Memory B cell (primary cell): Measurements from ENCODE around the gene TRIM51.
"Not testable (repeated sequence)": the region's sequence is repeated elsewhere in the genome, so short reads cannot be mapped to it uniquely, and the experiment has no call there.

ENCODE experiments used
- ATAC-seq: fragments of 150-1000 bp; cut with Tn5 transposase; 2 replicates; pipeline ENCODE4 v1.10.0; 2021; ENCODE audit warnings: low read depth, mild to moderate bottlenecking, moderate library complexity
- DNase-seq, 2 donors: peaks; one replicate each; pipeline ENCODE4 v3.0.0; 2022; ENCODE audit warnings: low spot score in 2 of 2
- H3K27ac Mint-ChIP-seq: one replicate; pipeline ENCODE4 v1.8.0; 2022; ENCODE audit warnings: mild to moderate bottlenecking, moderate library complexity, mixed read lengths
- H3K27me3 Mint-ChIP-seq: one replicate; pipeline ENCODE4 v1.8.0; 2022; ENCODE audit warnings: mixed read lengths
- H3K36me3 Mint-ChIP-seq: one replicate; pipeline ENCODE4 v1.8.0; 2022; ENCODE audit warnings: mild to moderate bottlenecking, mixed read lengths
- H3K4me1 Mint-ChIP-seq: one replicate; pipeline ENCODE4 v1.8.0; 2022; ENCODE audit warnings: mixed read lengths
- H3K4me3 Mint-ChIP-seq: one replicate; pipeline ENCODE4 v1.8.0; 2022; ENCODE audit warnings: mild to moderate bottlenecking, moderate library complexity, mixed read lengths
- H3K9me3 Mint-ChIP-seq: one replicate; pipeline ENCODE4 v1.8.0; 2022; ENCODE audit warnings: mixed read lengths

Gene TRIM51, protein sequence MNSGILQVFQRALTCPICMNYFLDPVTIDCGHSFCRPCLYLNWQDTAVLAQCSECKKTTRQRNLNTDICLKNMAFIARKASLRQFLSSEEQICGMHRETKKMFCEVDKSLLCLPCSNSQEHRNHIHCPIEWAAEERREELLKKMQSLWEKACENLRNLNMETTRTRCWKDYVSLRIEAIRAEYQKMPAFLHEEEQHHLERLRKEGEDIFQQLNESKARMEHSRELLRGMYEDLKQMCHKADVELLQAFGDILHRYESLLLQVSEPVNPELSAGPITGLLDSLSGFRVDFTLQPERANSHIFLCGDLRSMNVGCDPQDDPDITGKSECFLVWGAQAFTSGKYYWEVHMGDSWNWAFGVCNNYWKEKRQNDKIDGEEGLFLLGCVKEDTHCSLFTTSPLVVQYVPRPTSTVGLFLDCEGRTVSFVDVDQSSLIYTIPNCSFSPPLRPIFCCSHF

DNA sequence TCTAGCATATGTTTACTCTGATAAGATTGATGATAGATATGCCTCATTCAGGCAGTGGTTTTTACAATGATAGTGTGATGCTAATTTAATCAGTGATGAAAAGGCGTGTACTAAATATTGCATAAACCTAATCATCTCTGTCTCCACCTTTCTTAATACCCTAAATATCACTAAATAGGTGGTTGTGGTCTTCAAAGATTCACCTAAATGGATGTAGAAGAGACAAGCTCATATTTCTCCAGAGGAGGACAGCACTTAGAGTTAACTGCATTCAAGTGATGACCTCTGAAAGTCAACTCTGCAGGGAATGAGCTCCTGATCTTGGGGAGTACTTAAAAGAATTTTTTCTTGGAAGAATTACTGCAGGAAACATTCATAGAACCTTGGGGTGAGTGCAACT, at the start of gene TRIM51:
TRIM51 (plus strand) TSS at position 301 of the 400 bp plus-strand sequence. CDS start 2,132 bp downstream, outside the sequence.
- DNase-seq, H3K36me3 Mint-ChIP-seq, H3K4me1 Mint-ChIP-seq, ATAC-seq, H3K27me3 Mint-ChIP-seq, H3K27ac Mint-ChIP-seq, H3K9me3 Mint-ChIP-seq, H3K4me3 Mint-ChIP-seq: not testable (repeated sequence)

DNA sequence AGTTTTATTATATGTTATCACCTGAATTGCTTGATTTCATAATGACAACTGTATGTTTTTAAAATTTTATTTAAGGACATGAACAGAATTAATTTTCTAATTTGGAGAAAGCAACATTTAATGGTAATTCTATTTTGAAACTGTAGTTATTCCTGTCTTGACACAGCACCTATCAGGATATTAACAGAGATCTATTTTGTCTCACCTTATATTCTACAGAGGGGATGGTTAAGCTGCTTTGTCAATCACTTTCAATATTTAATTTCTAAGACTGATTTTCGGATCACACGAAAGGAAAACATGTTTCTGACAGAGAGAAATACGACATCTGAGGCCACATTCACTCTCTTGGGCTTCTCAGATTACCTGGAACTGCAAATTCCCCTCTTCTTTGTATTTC, 44.6 kb upstream of the TRIM51 start, which contains the start of gene OR5D16:
OR5D16 (plus strand) TSS at position 301 of the 400 bp plus-strand sequence; CDS start at position 301, 0 bp downstream.
- Mint-ChIP-seq H3K4me3 (no peak within 1 kb of the TSS), H3K9me3 (peaks cover 7% of the 10 kb centered on the region), H3K36me3 (no peaks in the 10 kb centered on the region), H3K4me1 (no peaks in the 10 kb centered on the region), H3K27me3 (no peaks in the 10 kb centered on the region), H3K27ac (no peak within 1 kb of the TSS)
- DNase-seq (no peak), ATAC-seq (no peak)

DNA sequence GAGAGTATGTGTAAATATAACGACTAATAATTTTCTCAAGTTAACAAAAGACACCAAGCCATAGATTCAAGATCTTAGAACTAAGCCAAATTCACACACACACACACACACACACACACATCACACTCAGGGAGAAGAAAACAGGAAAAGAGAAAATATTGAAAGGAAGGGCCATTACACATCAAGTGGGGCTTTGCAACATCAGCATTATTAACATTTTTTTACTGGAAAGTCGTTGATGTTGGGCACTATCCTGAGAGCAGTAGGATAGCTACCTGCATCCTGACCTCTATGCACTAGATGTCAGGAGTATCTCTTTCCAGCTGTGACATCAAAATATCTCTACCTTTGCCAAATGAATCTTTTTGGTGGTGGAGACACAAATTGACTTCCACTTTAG, 35.6 kb upstream of the TRIM51 start:
- no peak overlapping the region for H3K27ac Mint-ChIP-seq
- DNase-seq (no peak), ATAC-seq (no peak)
- peaks cover 2% of the 10 kb centered on the region for H3K9me3 Mint-ChIP-seq
- no peaks in the 10 kb centered on the region for H3K4me1 Mint-ChIP-seq
- no peaks in the 10 kb centered on the region for H3K36me3 Mint-ChIP-seq
- H3K27me3 Mint-ChIP-seq = no peaks in the 10 kb centered on the region
- H3K4me3 Mint-ChIP-seq = no peak overlapping the region

DNA sequence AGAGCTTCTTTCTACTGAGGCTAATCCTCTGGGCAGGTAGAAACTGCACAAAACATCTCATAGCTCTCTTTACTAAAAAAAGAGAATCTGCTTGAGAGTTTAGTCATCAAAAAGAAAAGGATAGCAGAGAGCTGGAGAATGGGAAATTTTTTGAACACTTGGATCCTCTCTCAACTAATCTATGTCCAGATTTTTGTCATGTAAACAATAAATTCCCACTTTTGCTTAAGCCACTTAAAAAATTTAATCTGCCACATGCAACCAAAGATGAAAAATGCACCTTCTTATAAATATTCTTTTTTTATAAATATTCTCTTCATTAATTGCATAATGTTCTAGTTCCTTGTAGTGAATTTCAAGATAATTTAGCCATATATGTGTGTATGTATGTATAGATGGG, 34.1 kb upstream of the TRIM51 start:
- no peaks in the 10 kb centered on the region for H3K4me1 Mint-ChIP-seq
- no peak overlapping the region for H3K4me3 Mint-ChIP-seq
- peaks cover 5% of the 10 kb centered on the region for H3K9me3 Mint-ChIP-seq
- no peak overlapping the region for H3K27ac Mint-ChIP-seq
- H3K36me3 Mint-ChIP-seq = no peaks in the 10 kb centered on the region
- H3K27me3 Mint-ChIP-seq = no peaks in the 10 kb centered on the region
- DNase-seq = no peak
- ATAC-seq = no peak

DNA sequence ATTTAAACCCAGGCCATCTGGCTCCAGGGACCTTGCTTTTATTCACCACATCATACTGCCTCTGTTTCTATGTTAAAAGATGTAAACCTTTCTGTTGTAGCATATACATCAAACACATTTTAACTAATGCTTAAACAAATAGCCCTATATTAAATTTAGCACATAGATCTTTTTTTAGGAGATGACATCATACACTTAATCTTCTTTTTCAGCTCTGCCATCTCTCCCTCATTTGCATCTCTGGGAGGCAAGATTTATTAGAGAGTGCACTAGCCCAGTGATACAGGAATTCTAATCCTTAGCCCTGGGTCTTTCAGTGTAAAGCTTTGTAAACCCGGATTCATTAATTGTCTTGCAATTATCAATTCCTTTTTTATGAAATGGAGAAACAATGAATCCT, 31.0 kb upstream of the TRIM51 start:
- Mint-ChIP-seq H3K36me3 (no peaks in the 10 kb centered on the region), H3K9me3 (peaks cover 7% of the 10 kb centered on the region), H3K4me3 (no peak overlapping the region), H3K4me1 (no peaks in the 10 kb centered on the region), H3K27ac (no peak overlapping the region), H3K27me3 (no peaks in the 10 kb centered on the region)
- ATAC-seq (no peak), DNase-seq (no peak)

DNA sequence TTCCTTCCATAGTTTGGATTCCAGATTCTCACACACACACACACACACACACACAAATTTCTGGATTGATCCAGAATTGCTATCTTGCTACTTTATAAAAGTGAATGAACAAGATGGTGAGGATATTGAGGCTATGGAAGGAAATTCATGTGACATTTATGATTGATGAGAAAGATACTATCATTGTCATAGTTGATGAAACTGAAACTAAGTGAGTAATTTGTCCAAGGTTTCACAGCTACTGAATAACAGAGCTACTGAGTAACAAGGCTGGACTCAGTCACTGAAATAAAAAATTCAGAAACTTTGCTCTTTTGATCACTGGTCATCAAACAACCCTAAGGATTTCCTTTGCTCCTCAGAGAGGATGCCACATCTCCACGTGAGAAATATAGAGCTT, 28.4 kb upstream of the TRIM51 start:
- ATAC-seq = no peak
- Mint-ChIP-seq H3K27ac (no peak overlapping the region), H3K27me3 (no peaks in the 10 kb centered on the region), H3K4me1 (no peaks in the 10 kb centered on the region), H3K4me3 (no peak overlapping the region), H3K9me3 (peaks cover 7% of the 10 kb centered on the region), H3K36me3 (no peaks in the 10 kb centered on the region)
- DNase-seq = no peak

DNA sequence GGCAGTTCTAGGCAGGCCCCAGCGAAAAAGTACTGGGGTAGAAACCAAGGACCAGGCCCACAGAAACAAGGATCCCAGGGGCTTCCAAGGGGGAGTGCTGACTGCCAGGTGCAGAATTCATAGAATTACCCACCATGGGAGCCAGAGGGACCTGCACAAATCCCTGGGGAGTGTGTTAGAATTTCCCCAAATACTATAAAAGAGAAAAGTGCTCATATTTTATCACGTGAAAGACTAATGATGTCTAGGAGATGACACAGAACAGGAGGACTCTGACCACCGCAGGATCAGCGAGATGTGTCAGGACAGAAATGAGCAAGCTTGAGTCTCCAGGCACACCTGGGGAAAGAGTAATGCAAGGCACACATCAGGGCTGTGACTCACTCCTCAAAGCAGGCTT, 15.7 kb upstream of the TRIM51 start:
- H3K27me3 Mint-ChIP-seq, H3K27ac Mint-ChIP-seq, H3K36me3 Mint-ChIP-seq, H3K4me3 Mint-ChIP-seq, DNase-seq, H3K9me3 Mint-ChIP-seq, H3K4me1 Mint-ChIP-seq, ATAC-seq: not testable (repeated sequence)

DNA sequence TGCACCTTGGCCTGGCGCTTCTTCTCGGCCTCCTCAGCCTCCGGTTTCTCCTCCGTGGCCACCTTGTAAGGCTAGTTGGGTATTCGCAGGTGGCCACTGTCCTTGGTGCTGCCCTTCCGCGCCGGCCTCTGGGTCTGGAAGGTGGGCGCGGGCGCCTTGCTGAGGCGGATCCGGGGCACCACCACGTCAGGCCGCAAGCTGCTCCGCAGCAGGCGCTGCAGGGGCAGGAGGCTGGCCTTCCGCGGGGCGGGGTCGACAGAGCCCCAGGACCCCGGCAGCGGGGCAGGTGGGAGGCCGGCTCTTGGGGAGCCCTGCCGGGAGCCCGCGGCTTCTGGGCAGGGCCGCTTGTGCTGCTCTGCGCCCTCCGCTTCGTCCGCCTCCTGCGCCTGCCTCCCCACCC, 10.4 kb upstream of the TRIM51 start:
- DNase-seq, H3K4me1 Mint-ChIP-seq, ATAC-seq, H3K27me3 Mint-ChIP-seq, H3K27ac Mint-ChIP-seq, H3K9me3 Mint-ChIP-seq, H3K4me3 Mint-ChIP-seq, H3K36me3 Mint-ChIP-seq: not testable (repeated sequence)

DNA sequence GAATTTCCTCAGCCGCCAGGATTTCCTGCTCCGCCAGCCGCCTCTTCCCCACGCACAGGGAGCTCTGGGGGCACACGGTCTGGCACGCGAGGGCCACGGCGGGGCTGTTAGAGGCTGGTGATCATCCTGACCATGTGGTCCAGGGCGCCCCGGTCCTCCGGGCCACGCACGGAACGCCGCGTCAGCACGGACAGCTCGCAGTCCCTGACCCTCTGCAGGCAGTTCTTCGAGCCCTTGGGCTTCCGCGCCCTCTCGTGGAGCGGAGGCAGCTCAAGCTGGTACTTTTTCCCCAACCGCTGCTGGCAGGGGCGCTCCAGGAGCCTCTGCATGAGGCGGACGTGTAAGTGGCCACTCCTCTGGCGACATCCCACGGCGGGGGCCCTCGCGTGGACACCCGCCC, 10.0 kb upstream of the TRIM51 start:
- not testable (repeated sequence) for DNase-seq, ATAC-seq, H3K4me1 Mint-ChIP-seq, H3K27me3 Mint-ChIP-seq, H3K4me3 Mint-ChIP-seq, H3K27ac Mint-ChIP-seq, H3K9me3 Mint-ChIP-seq, H3K36me3 Mint-ChIP-seq

DNA sequence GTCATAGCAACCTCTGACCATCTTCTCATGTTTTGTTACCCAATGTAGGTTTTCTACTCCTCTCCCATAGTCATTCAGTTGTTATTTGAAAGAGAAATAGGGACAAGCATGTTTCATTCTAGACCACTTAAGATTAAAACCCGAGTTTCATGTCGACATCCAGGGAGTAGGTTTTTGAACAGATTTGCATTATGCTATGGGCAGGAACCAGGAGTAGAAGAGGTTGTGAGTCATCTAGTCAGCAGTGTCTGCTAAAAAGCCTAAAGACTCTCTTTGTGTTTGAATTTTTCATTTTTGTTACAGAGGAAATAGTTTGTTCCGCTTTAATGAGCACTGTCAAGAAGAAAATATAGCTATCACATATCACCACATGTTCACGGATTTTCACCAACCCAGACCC, 1.9 kb downstream of the TRIM51 start:
- not testable (repeated sequence) for H3K27me3 Mint-ChIP-seq, H3K4me3 Mint-ChIP-seq, DNase-seq, H3K9me3 Mint-ChIP-seq, ATAC-seq, H3K36me3 Mint-ChIP-seq, H3K27ac Mint-ChIP-seq, H3K4me1 Mint-ChIP-seq

DNA sequence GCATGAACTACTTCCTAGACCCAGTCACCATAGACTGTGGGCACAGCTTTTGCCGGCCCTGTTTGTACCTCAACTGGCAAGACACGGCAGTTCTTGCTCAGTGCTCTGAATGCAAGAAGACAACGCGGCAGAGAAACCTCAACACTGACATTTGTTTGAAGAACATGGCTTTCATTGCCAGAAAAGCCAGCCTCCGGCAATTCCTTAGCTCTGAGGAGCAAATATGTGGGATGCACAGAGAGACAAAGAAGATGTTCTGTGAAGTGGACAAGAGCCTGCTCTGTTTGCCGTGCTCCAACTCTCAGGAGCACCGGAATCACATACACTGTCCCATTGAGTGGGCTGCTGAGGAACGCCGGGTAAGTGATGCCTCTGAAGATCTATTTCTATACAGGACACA, 2.4 kb downstream of the TRIM51 start:
- H3K27ac Mint-ChIP-seq, DNase-seq, ATAC-seq: not testable (repeated sequence)

DNA sequence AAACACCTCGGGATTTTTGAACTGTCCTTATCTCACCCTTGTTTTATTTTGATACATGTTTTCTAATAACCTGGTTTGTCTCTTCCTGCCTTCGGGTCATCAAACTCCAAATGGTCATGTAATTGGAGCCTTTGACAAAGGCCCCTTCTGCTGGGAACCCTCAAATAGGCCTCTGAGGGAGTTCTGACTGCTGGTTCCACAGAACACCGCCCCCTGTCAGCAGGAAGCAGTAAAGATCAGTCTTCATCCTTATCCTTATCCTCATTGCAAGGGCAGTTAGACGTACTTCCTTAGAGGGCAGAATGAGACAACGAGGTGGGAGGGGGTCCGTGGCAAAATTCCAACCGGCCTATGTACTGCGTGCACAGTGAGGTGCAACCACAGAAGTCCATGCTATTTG, 12.1 kb downstream of the TRIM51 start:
- no peak for DNase-seq
- H3K4me3 Mint-ChIP-seq = no peak overlapping the region
- no peak overlapping the region for H3K27ac Mint-ChIP-seq
- no peaks in the 10 kb centered on the region for H3K27me3 Mint-ChIP-seq
- H3K4me1 Mint-ChIP-seq = no peaks in the 10 kb centered on the region
- H3K36me3 Mint-ChIP-seq = no peaks in the 10 kb centered on the region
- no peak for ATAC-seq
- H3K9me3 Mint-ChIP-seq = peaks cover 6% of the 10 kb centered on the region

More for the DNA sequence above, 2.4 kb downstream of the TRIM51 start:
- not testable (repeated sequence) for H3K4me3 Mint-ChIP-seq, H3K27me3 Mint-ChIP-seq, H3K9me3 Mint-ChIP-seq, H3K36me3 Mint-ChIP-seq, H3K4me1 Mint-ChIP-seq

DNA sequence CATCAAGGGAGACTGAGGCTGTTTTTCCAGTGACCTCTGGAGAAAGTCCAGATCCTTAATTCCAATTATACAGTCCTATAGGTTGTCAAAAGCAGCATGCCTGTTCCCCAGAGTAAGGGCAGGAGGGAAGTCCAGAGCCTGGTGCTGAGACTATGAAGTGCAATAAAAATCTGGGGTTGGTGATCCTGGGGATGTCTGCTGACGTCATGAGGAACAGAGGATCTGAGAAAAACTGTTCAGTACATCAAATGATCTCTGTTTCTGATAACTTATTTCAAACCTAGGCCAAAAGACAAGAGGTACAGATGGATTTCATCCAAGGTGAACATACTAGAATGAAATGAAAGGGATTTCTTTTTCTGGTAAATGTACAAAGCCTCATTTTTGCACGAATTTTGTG, 19.2 kb downstream of the TRIM51 start:
- no peak overlapping the region for H3K27ac Mint-ChIP-seq
- DNase-seq = no peak
- H3K4me1 Mint-ChIP-seq = no peaks in the 10 kb centered on the region
- peaks cover 3% of the 10 kb centered on the region for H3K9me3 Mint-ChIP-seq
- no peaks in the 10 kb centered on the region for H3K27me3 Mint-ChIP-seq
- H3K4me3 Mint-ChIP-seq = no peak overlapping the region
- H3K36me3 Mint-ChIP-seq = no peaks in the 10 kb centered on the region
- no peak for ATAC-seq

DNA sequence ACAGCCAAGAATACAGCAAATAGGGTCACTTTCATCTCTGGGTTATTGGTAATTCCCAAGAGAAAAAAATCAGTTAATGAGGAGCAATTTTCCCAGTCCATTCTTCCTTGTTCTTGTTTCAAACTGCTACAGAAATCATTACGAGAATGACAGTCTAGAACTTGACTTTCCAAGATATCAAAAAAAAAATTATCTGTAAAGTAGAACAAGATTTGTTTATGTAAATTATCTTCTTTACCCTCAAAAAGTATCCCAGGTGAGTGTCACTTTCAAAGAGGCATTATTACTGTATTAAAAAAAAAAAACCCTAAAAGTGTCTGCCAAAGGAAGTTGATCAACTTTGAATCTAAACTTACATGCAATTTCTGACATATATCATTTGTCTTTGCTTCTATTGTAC, 31.4 kb downstream of the TRIM51 start, which contains the start of gene OR5W2:
OR5W2 (minus strand) TSS at position 101 of the 400 bp plus-strand sequence; CDS start at position 101, 0 bp downstream.
- ATAC-seq (no peak), DNase-seq (no peak)
- Mint-ChIP-seq H3K9me3 (peaks cover 4% of the 10 kb centered on the region), H3K27me3 (no peaks in the 10 kb centered on the region), H3K27ac (no peak within 1 kb of the TSS), H3K36me3 (no peaks in the 10 kb centered on the region), H3K4me3 (no peak within 1 kb of the TSS), H3K4me1 (no peaks in the 10 kb centered on the region)

DNA sequence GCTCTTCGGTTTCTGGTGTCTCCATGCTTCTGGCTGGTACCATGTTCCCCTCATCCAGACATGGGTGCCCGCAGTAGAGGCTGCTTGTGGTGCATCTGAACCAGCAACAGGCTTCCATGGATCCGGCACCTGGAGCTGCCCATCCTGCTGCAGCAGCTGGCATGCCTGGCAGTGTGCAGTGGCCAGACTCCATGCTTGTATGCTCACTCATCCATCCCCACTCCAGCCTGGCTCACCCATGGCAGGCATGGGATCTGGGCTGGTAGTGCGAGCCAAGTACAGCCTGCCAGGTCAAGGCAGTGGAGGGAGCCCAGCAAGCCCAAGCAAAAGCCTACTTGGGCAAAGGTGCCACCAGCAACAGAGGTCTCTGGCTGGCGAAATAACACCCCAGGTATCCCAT, 37.4 kb downstream of the TRIM51 start:
- peaks cover 4% of the 10 kb centered on the region for H3K9me3 Mint-ChIP-seq
- no peak overlapping the region for H3K27ac Mint-ChIP-seq
- DNase-seq = no peak
- ATAC-seq = no peak
- no peak overlapping the region for H3K4me3 Mint-ChIP-seq
- H3K4me1 Mint-ChIP-seq = no peaks in the 10 kb centered on the region
- H3K27me3 Mint-ChIP-seq = no peaks in the 10 kb centered on the region
- H3K36me3 Mint-ChIP-seq = no peaks in the 10 kb centered on the region
